ENCODE data around the gene LASP1. TPM values are rescaled to one million over a fixed set of nuclear protein-coding genes. Genes with fewer than 3 reads are reported as not detected.

Gene LASP1
- total RNA-seq, 2 donors from 2014 or later, result 297 to 330 TPM

DNA sequence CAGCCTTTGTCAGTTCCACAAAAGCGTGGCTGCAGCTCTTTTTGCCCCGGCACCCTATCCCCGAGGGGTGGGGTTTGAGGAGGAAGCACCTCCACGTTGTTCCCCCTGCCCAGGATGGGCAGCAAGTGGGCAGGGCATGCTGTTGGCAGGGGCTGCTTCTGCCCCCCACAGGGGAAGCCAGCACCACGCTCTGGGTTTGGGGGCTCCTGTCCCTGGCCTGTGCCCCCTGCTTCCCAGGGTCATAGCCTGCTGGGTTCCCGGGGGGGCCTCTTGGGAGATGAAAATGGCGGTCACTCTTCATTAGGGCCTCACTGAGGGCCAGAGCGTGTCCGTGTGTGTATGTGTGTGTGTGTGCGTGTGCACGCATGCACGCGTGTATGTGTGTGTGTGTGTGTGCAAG is 22.8 kb downstream of the LASP1 start:
- H3K9ac ChIP-seq (ENCODE audit: low read depth in 2 of 2, low read length in 2 of 2), result no peak overlapping the region
- peaks cover 3% of the 10 kb centered on the region for H3K36me3 ChIP-seq
- H3K9me3 ChIP-seq, result no peaks in the 10 kb centered on the region
- H3K4me3 ChIP-seq, result no peak overlapping the region
- H3K4me1 ChIP-seq, result peaks cover 19% of the 10 kb centered on the region
- intact Hi-C loops (cut with DNase I), result no loop called here
- no peaks in the 10 kb centered on the region for H3K27me3 ChIP-seq
- no peak for DNase-seq
- TF ChIP-seq, protein P1, sequence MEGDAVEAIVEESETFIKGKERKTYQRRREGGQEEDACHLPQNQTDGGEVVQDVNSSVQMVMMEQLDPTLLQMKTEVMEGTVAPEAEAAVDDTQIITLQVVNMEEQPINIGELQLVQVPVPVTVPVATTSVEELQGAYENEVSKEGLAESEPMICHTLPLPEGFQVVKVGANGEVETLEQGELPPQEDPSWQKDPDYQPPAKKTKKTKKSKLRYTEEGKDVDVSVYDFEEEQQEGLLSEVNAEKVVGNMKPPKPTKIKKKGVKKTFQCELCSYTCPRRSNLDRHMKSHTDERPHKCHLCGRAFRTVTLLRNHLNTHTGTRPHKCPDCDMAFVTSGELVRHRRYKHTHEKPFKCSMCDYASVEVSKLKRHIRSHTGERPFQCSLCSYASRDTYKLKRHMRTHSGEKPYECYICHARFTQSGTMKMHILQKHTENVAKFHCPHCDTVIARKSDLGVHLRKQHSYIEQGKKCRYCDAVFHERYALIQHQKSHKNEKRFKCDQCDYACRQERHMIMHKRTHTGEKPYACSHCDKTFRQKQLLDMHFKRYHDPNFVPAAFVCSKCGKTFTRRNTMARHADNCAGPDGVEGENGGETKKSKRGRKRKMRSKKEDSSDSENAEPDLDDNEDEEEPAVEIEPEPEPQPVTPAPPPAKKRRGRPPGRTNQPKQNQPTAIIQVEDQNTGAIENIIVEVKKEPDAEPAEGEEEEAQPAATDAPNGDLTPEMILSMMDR (IDR thresholded peaks at IDR 0.05), result no peak
- no peak overlapping the region for H3K27ac ChIP-seq

DNA sequence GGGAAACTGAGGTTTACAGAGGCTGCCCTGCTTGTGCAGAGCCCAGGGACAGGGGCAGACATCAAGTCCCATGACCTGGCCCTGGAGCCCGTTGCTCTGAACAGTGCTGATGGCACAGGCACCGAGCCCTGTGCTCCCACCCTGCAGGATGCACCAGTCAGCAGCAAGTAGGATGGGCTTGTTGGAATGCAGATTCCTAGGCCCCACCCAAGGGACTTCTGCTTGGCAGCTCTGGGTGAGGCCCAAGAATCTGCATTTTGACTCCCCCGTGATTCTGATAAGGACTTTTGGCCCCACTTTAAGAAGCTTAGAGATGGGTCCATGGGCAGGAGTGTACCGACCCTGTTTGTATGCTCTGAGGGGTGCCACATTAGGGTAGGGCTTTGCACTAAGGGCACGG is 23.3 kb downstream of the LASP1 start:
- Histone ChIP-seq H3K4me1 (peaks cover 23% of the 10 kb centered on the region), H3K9me3 (no peaks in the 10 kb centered on the region), H3K27ac (no peak overlapping the region), H3K36me3 (peaks cover 3% of the 10 kb centered on the region), H3K4me3 (no peak overlapping the region), H3K9ac (ENCODE audit: low read depth in 2 of 2, low read length in 2 of 2) (no peak overlapping the region), H3K27me3 (no peaks in the 10 kb centered on the region)
- TF ChIP-seq, protein P1 (IDR thresholded peaks at IDR 0.05), result no peak
- no peak for DNase-seq
- intact Hi-C loops (cut with DNase I), result no loop called here

DNA sequence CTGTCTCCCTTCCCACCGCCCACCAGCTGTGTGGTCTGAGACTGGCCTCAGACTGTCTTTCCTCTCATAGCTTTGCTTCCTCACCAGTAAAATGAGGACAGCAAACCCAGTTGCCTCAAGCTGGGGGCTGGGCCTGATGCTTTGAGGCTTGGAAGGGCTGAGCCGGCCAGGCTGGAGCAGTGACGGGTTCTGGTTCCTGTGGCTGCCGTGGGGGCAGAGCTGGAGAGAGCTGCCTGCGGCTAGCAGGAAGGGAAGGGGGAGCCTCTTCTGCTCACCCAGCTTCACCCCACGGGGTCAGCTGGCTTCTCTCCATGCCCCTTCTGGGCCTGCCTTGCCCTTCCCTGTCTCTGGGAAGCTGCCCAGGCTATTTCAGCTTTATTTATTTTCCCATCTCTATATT is 23.7 kb downstream of the LASP1 start:
- Histone ChIP-seq H3K36me3 (peaks cover 3% of the 10 kb centered on the region), H3K4me1 (peaks cover 28% of the 10 kb centered on the region), H3K4me3 (no peak overlapping the region), H3K27me3 (no peaks in the 10 kb centered on the region), H3K27ac (peak overlapping the region; percentile 15), H3K9ac (ENCODE audit: low read depth in 2 of 2, low read length in 2 of 2) (peak overlapping the region in 1 of 2 donors; percentile 31), H3K9me3 (no peaks in the 10 kb centered on the region)
- DNase-seq, result no peak
- intact Hi-C loops (cut with DNase I), result no loop called here
- TF ChIP-seq, protein P1 (IDR thresholded peaks at IDR 0.05), result no peak

- no peak for DNase-seq
- no peaks in the 10 kb centered on the region for H3K9me3 ChIP-seq
- H3K27ac ChIP-seq, result no peak overlapping the region
- H3K4me3 ChIP-seq, result no peak overlapping the region
- peaks cover 32% of the 10 kb centered on the region for H3K4me1 ChIP-seq
- intact Hi-C loops (cut with DNase I), result no loop called here
- H3K9ac ChIP-seq (ENCODE audit: low read depth in 2 of 2, low read length in 2 of 2), result peak overlapping the region in 1 of 2 donors; percentile 31
- H3K27me3 ChIP-seq, result no peaks in the 10 kb centered on the region
- peaks cover 3% of the 10 kb centered on the region for H3K36me3 ChIP-seq
- TF ChIP-seq, protein P1 (IDR thresholded peaks at IDR 0.05), result no peak
These were observed 24.4 kb downstream of the LASP1 start for GRCh38 chr17:38894276-38894675.

GRCh38 chr17:38896346-38896954 is 26.6 kb downstream of the LASP1 start:
- Histone ChIP-seq H3K36me3 (peaks cover 3% of the 10 kb centered on the region), H3K4me1 (peaks cover 37% of the 10 kb centered on the region), H3K9ac (ENCODE audit: low read depth in 2 of 2, low read length in 2 of 2) (peak overlapping the region; percentile 18 to 42), H3K4me3 (no peak overlapping the region), H3K27ac (no peak overlapping the region), H3K9me3 (no peaks in the 10 kb centered on the region), H3K27me3 (no peaks in the 10 kb centered on the region)
- TF ChIP-seq, protein P1 (IDR thresholded peaks at IDR 0.05), result no peak
- no peak for DNase-seq
- intact Hi-C loops (cut with DNase I), result no loop called here

All from colonic mucosa (tissue), 4 donors.